SK-N-SH treated with all-trans-retinoic acid at 6 μM for 48 hours (cell line): ENCODE data around the gene PRDM15.
A peak's percentile ranks its signal among the peaks of the same experiment; 100 is the strongest.

Experiments
- ATAC-seq: fragments of 200-7000 bp; cut with Tn5 transposase; 3 replicates; pipeline ENCODE4 v1.9.1; 2020; ENCODE audit warnings: mild to moderate bottlenecking, moderate library complexity
- ARNTL ChIP-seq: fragments of 450-650 bp; formaldehyde crosslinking; IDR thresholded peaks from 2 replicates; pipeline ENCODE4 v1.5.0; 2020; ENCODE audit warnings: low read depth, mild to moderate bottlenecking, moderate library complexity, borderline replicate concordance
- BACH2 ChIP-seq: fragments of 250-450 bp; sonication (Bioruptor Pico); IDR thresholded peaks from 2 replicates; pipeline ENCODE4 v1.9.0; 2021; ENCODE audit warnings: mild to moderate bottlenecking, borderline replicate concordance
- CSDC2 ChIP-seq: fragments of 250-450 bp; sonication (Bioruptor Pico); IDR thresholded peaks from 2 replicates; pipeline ENCODE4 v1.5.0; 2020; ENCODE audit warnings: mild to moderate bottlenecking, moderate library complexity
- CSRNP3 ChIP-seq: fragments of 250-450 bp; sonication (Bioruptor Pico); IDR thresholded peaks from 2 replicates; pipeline ENCODE4 v1.5.1; 2021; ENCODE audit warnings: mild to moderate bottlenecking, moderate library complexity
- ESRRG ChIP-seq: fragments of 250-450 bp; sonication (Bioruptor Pico); IDR thresholded peaks from 2 replicates; pipeline ENCODE4 v1.6.1; 2021; ENCODE audit warnings: mild to moderate bottlenecking
- GLIS3 ChIP-seq: fragments of 250-450 bp; sonication (Bioruptor Pico); IDR thresholded peaks from 2 replicates; pipeline ENCODE4 v1.5.0; 2020; ENCODE audit warnings: mild to moderate bottlenecking, moderate library complexity
- ISL1 ChIP-seq: fragments of 250-450 bp; sonication (Bioruptor Pico); IDR thresholded peaks from 2 replicates; pipeline ENCODE4 v2.1.2; 2022; ENCODE audit warnings: mild to moderate bottlenecking, moderate library complexity
- OSR1 ChIP-seq: fragments of 250-450 bp; sonication (Bioruptor Pico); IDR thresholded peaks from 2 replicates; pipeline ENCODE4 v1.8.0; 2022; ENCODE audit warnings: moderate library complexity, mild to moderate bottlenecking, inconsistent platforms
- PATZ1 ChIP-seq: fragments of 250-450 bp; sonication (Bioruptor Pico); IDR thresholded peaks from 2 replicates; pipeline ENCODE4 v1.8.0; 2020; ENCODE audit warnings: mild to moderate bottlenecking, moderate library complexity, borderline replicate concordance
- POU6F1 ChIP-seq: fragments of 250-450 bp; sonication (Bioruptor Pico); IDR thresholded peaks from 2 replicates; pipeline ENCODE4 v1.8.0; 2021; ENCODE audit warnings: low read depth, mild to moderate bottlenecking, moderate library complexity, borderline replicate concordance
- PPARA ChIP-seq: fragments of 250-450 bp; sonication (Bioruptor Pico); IDR thresholded peaks from 2 replicates; pipeline ENCODE4 v1.5.0; 2020; ENCODE audit warnings: mild to moderate bottlenecking, borderline replicate concordance
- RARB ChIP-seq: fragments of 250-450 bp; sonication (Bioruptor Pico); IDR thresholded peaks from 2 replicates; pipeline ENCODE4 v1.8.0; 2021; ENCODE audit warnings: mild to moderate bottlenecking, moderate library complexity
- SNAI2 ChIP-seq: fragments of 250-450 bp; sonication (Bioruptor Pico); IDR thresholded peaks from 2 replicates; pipeline ENCODE4 v1.5.0; 2020; ENCODE audit warnings: mild to moderate bottlenecking, moderate library complexity
- TCF4 ChIP-seq: fragments of 250-450 bp; sonication (Bioruptor Pico); IDR thresholded peaks from 2 replicates; pipeline ENCODE4 v1.8.0; 2021; ENCODE audit warnings: mild to moderate bottlenecking, moderate library complexity, borderline replicate concordance
- TOX ChIP-seq: fragments of 250-450 bp; sonication (Bioruptor Pico); IDR thresholded peaks from 2 replicates; pipeline ENCODE4 v1.8.0; 2021; ENCODE audit warnings: mild to moderate bottlenecking, moderate library complexity, borderline replicate concordance
- TSHZ2 ChIP-seq: fragments of 250-450 bp; sonication (Bioruptor Pico); IDR thresholded peaks from 2 replicates; pipeline ENCODE4 v1.5.0; 2020; ENCODE audit warnings: mild to moderate bottlenecking, moderate library complexity
- ZC3H10 ChIP-seq: fragments of 250-450 bp; sonication (Bioruptor Pico); IDR thresholded peaks from 2 replicates; pipeline ENCODE4 v1.5.1; 2021; ENCODE audit warnings: mild to moderate bottlenecking, moderate library complexity
- ZFP3 ChIP-seq: fragments of 250-450 bp; sonication (Bioruptor Pico); IDR thresholded peaks from 2 replicates; pipeline ENCODE4 v1.5.0; 2020; ENCODE audit warnings: mild to moderate bottlenecking, moderate library complexity
- ZFP30 ChIP-seq: fragments of 450-650 bp; formaldehyde crosslinking; IDR thresholded peaks from 2 replicates; pipeline ENCODE4 v1.5.0; 2022; ENCODE audit warnings: mild to moderate bottlenecking, moderate library complexity
- ZNF565 ChIP-seq: fragments of 450-650 bp; formaldehyde crosslinking; conservative IDR thresholded peaks from 2 replicates; pipeline ENCODE4 v1.5.0; 2020; ENCODE audit warnings: low read depth, mild to moderate bottlenecking, moderate library complexity
- ZNF70 ChIP-seq: fragments of 450-650 bp; formaldehyde crosslinking; IDR thresholded peaks from 2 replicates; pipeline ENCODE4 v1.5.0; 2020; ENCODE audit warnings: mild to moderate bottlenecking, moderate library complexity
- ZNF8 ChIP-seq: fragments of 450-650 bp; formaldehyde crosslinking; IDR thresholded peaks from 2 replicates; pipeline ENCODE4 v1.5.0; 2020; ENCODE audit warnings: mild to moderate bottlenecking, moderate library complexity

The PRDM15 gene

GRCh38 chr21:41784456-41785102 is 94.6 kb downstream of the PRDM15 start (continued):
- no peak for TF ChIP-seq TCF4 (CRISPR knock-in tag)
- TF ChIP-seq CSRNP3, result no peak
- no peak for TF ChIP-seq ESRRG (CRISPR knock-in tag)
- no peak for TF ChIP-seq ZNF70 (CRISPR knock-in tag)
- TF ChIP-seq CSDC2 (CRISPR knock-in tag), result no peak
- TF ChIP-seq GLIS3, result no peak
- no peak for TF ChIP-seq PATZ1 (CRISPR knock-in tag)

GRCh38 chr21:41783476-41784180 is 95.5 kb downstream of the PRDM15 start:
- TF ChIP-seq CSRNP3 (no peak), ZNF8 (no peak), OSR1 (CRISPR knock-in tag) (no peak), ZNF70 (CRISPR knock-in tag) (no peak), TOX (no peak), SNAI2 (CRISPR knock-in tag) (no peak), ZNF565 (CRISPR knock-in tag) (no peak), ARNTL (CRISPR knock-in tag) (no peak), PPARA (no peak), BACH2 (CRISPR knock-in tag) (no peak), ZFP3 (CRISPR knock-in tag) (no peak), ZC3H10 (CRISPR knock-in tag) (no peak), ZFP30 (CRISPR knock-in tag) (no peak), PATZ1 (CRISPR knock-in tag) (no peak), POU6F1 (CRISPR knock-in tag) (no peak), ISL1 (CRISPR knock-in tag) (no peak), GLIS3 (no peak)
- peak; percentile 73 for ATAC-seq

- ATAC-seq, result no peak
- TF ChIP-seq RARB (CRISPR knock-in tag), result no peak
- TF ChIP-seq ISL1 (CRISPR knock-in tag), result no peak
- no peak for TF ChIP-seq ZNF70 (CRISPR knock-in tag)
- TF ChIP-seq TSHZ2 (CRISPR knock-in tag), result no peak
- TF ChIP-seq POU6F1 (CRISPR knock-in tag), result no peak
- TF ChIP-seq SNAI2 (CRISPR knock-in tag), result no peak
- TF ChIP-seq BACH2 (CRISPR knock-in tag), result no peak
- no peak for TF ChIP-seq PATZ1 (CRISPR knock-in tag)
- TF ChIP-seq TCF4 (CRISPR knock-in tag), result no peak
- TF ChIP-seq ZFP30 (CRISPR knock-in tag), result no peak
Measured at GRCh38 chr21:41781050-41781410, 98.1 kb downstream of the PRDM15 start.
